GM18907 (cell line): Measurements from ENCODE around the gene MAK.
"Not testable (repeated sequence)": the region's sequence is repeated elsewhere in the genome, so short reads cannot be mapped to it uniquely, and the experiment has no call there.

Source experiments
- ATAC-seq: cut with Tn5 transposase; IDR thresholded peaks from one replicate; pipeline ENCODE4 v1.9.1; 2021; ENCODE audit warnings: mild to moderate bottlenecking, moderate library complexity; ENCODE audit not compliant: unreplicated experiment

Gene MAK

DNA sequence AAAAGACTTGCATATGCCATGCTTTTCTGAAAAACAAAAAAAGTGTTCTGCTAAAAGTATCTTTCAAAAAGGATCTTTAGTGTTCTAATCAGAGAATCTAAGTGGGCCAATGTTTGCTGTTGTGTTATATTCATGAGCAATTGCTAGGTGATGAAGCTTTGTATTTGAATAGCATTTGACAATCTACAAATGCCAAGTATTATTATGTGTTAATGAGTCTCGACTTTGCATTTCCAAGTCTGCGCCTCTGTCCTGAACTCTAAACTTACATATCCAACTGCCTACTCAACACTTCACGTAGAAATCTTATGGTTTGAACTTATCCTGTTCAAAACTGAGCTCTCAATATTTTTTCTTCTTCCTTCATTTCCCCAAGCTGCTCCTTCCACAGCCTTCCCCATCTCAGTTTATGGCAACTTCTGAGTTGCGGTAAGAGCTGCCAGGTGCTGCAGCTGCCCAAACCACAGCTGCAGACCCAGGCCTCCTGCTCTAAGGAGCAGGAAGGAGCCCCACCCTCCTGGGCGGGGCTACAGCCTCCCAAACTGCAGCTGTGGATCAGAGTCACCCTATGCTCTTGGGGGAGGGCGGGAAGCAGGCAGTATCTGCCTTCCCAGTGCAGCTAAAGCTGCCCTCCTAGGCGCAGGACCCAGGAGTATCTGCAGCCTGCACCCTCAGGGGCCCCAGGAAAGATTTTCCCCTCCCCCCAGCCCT is 16.7 kb upstream of the MAK start:
- ATAC-seq, result no peak

DNA sequence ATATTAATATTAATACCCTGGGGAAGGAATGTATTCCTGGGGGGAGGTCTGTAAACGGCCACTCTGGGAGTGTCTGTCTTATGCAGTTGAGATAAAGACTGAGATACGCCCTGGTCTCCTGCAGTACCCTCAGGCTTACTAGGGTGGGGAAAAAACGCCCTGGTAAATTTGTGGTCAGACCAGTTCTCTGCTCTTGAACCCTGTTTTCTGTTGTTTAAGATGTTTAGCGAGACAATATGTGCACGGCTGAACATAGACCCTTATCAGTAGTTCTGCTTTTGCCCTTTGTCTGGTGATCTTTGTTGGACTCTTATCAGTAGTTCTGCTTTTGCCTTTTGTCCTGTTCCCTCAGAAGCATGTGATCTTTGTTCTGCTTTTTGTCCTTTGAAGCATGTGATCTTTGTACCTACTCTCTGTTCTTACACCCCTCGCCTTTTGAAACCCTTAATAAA is 15.5 kb upstream of the MAK start:
- not testable (repeated sequence) for ATAC-seq

DNA sequence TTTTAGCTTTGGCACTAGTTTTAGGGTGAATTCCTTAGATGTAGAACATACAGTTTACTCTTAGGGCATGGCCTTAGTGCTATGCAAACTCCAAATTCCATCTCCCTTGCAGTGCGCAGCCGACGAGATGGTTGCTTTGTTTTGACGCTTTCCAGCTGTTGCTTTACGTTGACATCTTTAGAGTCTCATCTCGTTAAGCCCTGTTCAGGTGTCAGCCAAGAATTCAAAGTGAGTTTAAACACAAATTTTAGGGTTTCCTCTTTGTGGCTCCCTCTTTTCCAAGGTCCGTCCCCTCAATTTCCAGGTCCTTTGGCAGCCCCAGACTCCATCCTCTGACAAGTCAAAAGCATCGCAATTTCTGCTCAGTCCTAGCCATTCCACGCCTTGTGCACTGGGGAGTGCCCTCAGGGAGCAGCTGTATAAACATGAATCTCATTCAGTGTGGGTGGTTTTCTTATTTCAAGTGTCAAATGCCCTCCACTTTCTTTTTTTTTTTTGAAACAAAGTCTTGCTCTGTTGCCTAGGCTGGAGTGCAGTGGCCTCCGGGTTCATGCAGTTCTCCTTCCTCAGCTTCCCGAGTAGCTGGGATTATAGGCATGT is 14.1 kb upstream of the MAK start:
- ATAC-seq, result no peak

DNA sequence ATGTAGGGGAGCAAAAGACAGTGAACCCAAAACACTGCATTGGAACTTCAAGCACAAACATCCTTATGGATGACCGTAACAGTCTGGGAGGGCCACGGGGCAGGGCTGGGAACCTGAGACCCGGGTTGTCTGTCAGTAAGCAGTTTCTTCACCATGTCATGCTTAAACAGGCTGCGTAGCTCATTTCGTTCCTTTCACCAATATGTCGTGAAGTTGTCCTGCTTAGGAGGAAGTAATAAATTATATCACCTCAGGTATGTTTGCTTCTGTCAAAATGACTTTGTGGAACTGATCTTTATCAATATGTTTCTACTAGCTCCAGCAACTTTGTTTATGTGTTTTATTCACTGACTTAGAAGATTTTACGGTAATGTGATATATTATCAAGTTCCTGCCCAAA is 12.4 kb upstream of the MAK start:
- ATAC-seq, result no peak

DNA sequence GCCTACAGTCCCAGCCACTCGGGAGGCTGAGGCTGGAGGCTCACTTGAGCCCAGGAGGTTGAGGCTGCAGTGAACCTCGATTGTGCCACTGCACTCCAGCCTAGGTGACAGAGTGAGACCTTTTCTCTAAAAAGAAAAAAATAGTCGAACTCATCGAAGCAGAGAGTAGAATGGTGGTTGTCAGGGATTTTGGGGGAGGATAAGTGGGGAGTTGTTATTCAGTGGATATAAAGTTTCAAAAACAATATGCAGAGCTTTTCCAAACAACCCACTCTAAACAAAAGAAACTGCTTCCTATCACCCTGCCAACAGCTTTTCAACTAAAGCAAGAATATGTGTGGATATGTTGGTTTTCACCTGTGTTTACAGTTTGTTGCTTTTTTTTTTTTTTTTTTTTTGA is 11.6 kb upstream of the MAK start:
- ATAC-seq, result no peak

DNA sequence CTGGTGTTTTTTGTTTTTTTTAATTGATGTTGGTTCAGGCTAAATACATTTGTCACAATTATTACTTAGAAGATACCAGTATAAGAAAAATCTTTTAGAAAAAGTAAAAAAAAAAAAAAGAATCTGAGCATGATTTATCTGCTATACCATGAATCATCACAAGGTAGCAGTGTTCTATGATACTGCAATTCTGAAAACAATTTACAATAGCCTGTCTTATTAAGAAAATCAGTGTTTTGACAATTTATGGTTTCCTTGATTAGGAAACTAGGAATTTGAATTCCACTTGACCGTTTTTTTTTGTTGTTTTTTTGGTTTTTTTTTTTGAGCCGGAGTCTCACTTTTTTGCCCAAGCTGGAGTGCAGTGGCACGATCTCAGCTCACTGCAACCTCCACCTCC is 9.3 kb upstream of the MAK start:
- ATAC-seq, result no peak

DNA sequence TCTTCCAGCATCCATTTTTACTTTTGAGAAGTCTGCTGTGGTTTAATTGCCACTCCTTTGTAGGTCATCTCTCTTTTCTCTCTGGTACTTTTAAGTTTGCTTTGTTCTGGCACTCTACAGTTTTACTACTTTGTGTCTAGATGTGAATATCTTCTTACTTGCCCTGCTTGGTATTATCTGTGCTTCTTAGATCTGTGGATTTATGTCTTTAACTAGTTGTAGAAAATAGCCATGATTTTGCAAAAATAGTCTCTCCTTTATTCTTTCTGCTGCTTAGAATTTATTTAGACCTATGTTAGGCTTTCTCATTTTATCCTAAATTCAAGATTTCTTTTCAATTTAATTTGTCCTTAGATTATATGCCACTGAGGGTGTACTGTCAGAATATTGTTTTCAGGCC is 5.2 kb upstream of the MAK start:
- ATAC-seq, result no peak

DNA sequence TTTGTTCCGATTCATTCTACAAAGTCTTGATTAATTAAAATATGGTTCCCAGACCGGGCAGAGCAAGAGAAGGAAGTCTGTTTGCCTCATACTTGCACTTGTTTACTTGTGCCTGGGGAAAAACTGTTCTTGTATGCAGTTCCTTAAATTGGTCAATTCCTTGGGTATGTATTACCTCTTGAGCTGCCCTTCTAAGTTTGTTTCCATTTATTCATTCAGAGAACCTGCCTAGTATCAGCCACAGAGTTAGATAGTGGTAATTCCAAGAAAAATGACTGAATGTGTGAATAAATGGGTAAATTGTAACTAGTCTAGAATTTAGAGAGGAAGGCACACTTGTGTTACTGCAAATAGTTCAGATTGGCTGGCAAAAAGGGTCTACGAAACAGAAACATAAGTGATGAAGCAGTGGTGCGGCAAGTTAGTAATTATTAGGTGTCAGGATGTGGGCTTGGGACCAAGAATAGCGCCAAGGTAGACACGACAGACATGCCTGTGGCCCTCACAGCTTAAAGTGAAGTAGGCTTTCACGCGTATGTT is 525 bp upstream of the MAK start:
- ATAC-seq, result peak; percentile 79

DNA sequence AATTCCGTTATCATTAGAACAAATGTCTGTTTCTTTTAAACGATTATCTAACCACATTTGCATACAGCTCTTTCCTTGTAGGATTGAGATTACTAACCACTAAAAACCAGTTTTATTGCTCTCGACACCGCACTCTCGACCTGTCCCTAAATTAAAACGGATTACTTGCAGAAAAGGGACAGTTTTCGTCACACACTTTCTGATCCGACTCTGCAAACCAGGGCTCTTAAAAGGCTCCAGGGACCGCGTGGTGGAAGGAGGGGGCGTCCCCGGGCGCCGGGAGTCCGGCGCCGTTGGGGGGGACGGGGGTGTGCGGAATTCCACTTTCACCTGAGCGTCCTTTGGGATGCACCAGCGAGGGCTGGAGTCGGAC is 731 bp downstream of the MAK start:
- ATAC-seq, result no peak

DNA sequence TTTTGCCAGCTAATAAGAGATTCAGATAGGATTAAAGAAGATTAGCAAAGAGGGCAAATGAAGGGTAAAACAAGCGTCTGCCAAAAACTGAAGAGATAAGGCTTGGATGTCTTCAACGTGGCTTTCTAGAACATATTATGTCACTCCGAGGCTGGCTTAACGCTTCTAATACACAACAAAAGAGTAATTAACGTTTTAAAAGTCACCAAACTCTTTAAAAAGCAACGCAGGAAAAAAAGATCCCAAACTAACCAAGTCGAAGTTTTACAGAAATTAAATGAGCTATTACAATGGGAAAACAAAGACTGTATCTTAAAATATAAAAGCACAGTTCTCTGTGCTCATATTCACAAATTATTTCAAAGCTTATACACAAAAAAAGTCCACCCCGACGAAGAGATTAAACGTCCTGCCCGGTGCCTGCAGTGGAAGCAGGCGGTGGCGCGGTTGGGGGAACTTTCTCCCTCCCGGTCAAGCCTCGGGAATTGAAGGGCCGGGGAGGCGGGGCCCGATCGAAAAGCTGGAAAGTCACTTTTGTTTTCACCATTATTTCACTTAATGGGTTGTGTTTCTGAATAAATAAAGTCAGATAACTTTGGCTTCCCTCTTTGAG is 1.2 kb downstream of the MAK start:
- ATAC-seq, result no peak

DNA sequence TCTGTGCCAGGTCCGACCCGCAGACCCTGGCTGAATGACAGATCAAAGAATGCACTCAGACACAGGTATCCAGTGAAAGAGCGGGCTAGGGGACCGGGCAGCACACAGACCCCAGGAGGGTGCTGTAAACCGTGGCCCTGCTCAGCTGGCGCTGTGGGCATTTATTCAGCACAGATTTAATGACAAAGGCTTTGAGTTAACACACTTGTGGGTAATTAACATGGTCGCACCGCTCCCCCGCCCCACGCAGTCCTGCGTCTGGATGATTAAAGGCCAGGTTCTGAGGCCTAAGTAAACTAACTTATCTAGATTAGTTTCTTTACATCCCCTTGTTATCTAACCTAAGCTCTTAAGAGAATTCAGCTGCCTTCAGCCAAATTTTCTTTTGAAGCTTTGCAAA is 3.5 kb downstream of the MAK start:
- no peak for ATAC-seq

DNA sequence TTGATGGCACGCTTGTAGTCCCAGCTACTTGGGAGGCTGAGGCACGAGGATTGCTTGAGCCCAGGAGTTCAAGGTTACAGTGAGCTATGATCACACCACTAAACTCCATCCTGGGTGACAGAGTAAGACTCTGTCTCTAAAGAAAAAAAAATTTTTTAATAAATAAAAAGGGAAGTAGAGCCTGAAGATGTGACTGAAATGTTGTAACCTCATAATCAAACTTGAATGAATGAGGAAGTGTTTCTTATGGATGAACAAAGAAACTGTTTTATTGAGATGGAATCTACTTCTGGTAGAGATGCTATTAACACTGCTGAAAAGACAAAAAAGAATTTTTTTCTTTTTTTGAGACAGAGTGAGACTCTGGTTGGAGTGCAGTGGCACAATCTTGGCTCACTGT is 6.7 kb downstream of the MAK start:
- no peak for ATAC-seq

DNA sequence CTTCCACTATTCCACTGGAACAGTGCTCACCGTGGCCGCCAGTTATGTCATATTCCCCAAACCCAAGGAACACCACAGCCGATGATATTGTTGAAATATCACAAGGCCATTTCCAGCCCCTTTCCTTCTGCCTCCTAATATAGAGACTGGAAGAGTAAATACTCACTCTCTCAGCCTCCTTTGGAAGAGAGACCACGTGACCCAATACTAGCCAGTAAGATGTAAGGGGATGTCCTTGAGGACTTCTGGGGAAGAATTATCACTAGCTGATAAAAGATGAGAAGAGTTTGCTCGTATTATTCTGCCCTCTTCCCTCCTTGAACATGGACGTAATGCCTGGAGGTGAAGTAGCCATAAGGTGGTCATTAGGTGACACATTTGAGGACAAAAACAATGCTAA is 13.5 kb downstream of the MAK start:
- ATAC-seq, result no peak

DNA sequence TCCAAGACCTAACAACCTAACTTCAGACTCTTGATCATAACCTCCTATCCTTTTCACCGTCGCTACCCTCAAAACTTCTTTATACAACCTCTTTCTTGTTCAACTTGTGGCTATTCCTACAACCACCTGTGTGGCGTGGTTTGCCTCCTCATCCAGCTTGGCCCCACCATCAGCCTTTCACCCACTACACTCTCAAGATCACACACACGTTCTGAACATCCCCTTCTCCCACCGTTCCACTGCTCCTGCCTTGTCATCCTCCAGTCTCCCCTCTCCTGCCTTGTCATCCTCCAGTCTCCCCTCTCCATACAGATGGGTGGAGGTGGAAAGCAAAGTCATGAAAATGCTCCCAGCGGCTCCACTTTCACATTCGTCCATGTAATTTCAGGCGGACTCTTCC is 14.0 kb downstream of the MAK start:
- no peak for ATAC-seq

DNA sequence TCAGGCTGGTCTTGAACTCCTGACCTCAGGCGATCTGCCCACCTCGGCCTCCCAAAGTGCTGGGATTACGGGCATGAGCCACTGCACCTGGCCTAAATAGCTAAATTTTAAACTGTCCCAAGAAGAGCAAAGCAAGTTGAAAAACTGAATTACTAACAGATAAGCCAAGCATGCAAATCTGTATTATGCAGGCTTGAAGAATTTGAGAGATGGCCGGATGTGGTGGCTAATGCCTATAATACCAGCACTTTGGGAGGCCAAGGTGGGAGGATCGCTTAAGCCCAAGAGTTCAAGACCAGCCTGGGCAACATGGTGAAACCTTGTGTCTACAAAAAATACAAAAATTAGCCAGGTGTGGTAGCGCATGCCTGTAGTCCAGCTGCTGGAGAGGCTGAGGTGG is 24.2 kb downstream of the MAK start:
- ATAC-seq, result not testable (repeated sequence)

DNA sequence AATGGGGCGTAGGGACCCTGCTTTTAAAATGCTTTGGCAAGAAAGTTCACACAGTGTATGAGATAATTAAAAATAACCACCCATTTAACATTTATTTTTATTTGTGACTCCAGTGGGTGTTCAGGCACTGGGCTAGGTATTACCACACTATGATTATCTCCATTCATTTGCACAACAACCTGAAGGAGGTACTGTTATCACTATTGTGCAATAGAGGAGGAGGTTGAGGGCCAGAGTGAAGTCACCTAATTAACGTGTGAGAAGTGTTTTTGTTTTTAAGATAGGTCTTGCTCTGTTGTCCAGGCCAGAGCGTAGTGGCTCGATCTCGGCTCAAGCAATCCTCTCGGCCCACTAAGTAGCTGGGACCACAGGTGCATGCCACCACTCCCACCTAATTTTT is 29.2 kb downstream of the MAK start:
- ATAC-seq, result no peak

DNA sequence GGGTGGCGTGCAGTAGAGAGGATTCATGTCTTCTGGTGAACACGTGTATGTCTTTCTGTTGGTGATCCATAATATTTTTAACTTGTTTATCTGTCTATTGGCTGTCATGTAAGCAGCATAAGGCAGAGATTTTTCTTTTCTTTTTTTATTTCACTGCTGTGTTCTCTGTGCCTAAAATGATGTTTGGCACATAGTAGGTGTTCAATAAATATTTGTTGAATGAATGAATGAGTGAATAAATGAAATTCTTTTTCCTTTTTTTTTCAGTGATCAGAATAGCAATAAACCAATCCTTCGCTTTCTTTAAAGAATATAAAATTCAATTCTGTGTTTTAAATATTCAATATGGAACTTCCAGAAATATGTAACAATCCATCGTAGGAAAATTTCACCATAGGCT is 30.0 kb downstream of the MAK start:
- ATAC-seq, result no peak

DNA sequence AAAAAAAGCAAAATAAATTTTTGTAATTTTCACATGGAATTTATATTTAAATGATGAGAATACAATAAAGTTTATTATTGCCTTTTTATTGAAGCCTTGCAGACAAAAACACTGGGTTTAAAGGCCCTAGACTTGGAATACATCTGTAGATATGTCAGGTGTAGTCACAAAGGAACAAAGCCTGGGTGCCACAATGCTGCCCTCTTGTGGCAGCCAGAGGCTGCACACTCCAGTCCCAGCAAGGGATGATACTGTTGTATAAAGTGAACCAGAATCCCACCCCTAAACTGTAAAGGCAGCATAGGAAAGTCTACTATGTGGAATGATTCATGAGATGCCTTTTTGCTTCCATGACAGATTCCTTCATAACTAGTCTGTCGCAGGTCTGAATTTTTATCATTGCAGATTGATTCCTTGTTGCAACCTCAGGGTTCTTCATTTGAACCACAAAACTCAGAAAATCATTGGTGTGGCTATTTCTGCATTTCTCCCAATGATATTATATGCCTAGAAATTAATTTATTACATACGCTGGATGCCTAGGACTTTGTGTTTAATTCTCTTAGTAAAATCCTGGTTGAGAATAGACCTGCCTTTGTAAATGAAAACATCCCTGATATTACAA is 37.0 kb downstream of the MAK start:
- ATAC-seq, result peak; percentile 91

DNA sequence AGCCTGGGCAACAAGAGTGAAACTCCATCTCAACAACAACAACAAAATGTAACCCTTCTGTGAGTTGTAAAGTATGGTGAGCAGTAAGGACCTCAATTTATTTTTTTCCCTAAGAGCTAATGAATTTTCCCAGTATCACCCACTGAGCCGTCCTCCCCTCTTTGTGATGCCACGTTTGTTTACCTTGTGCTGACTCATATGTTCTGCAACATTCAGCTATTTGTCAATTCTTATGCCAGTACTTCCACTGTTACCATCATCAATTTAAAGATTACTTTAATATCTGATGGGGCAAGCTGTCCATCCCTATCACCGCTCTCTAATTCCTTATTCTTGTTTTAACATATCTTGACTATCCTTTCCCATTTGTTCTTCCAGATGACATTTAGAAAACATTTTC is 37.5 kb downstream of the MAK start:
- ATAC-seq, result no peak

DNA sequence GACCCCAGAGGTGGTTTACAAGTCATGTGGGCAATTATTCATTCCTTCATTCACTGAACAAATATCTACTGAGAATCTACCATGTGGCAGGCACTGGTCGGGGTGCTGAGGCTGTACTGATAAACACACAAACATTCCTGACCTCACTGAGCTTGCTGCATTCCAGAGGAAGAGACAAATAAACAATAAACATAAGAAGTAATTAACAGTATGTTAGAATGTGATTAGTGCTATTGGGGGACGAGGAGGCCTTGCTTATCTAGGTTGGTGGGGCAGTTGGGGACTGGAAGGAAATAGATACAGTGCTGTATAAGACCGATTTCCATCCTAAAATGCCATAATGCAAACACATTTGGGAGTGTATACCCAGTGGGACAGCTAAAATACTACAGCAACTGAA is 44.1 kb downstream of the MAK start:
- ATAC-seq, result no peak

DNA sequence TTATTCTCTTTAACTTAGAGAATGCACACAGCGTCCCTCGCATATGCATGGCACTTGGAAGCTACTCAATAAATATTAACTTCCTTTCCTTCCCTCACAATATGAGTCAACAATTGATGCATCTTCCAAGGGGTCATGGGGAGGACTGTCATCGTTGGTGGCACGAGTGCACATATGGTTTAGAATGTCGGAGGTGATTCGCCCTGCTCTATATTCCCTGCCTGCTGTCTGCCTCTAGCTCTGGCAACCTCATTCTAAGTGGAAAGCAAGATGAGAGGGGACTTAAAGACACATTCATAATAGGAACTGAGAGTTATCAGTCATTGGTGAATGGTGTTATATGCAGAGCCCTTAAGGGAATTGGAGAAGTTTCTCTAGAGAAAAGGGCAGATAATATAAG is 44.6 kb downstream of the MAK start:
- peak; percentile 53 for ATAC-seq

DNA sequence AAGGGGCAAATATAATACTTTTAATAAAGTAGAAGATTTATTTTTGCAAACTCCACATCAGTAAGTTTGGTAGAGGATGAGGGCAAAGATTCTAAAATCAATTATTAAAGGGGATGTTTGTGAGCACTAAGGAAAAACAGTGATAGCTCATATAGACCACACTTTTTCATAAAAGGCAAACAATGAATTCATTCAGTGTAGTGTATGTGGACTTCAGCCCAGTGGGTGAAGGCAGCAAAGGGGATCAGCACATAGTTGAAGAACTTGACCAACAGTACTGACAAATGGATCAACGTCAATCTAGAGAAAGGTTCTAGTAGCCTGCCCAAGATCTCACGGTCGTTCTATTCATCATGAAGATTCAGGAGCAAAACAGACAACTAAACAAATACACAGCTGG is 45.3 kb downstream of the MAK start:
- no peak for ATAC-seq
